WTC11 (cell line): ENCODE results near the gene GNAL. TPM values are rescaled to one million over a fixed set of nuclear protein-coding genes. Genes with fewer than 3 reads are reported as not detected.

Source experiments
- ATAC-seq: fragments of 200-7000 bp; cut with Tn5 transposase; 2 replicates; pipeline ENCODE4 v1.10.0; 2021; ENCODE audit warnings: mild to moderate bottlenecking, moderate library complexity
- CTCF ChIA-PET: fragments of 300-600 bp; sonication (Branson Sonifier 250); formaldehyde crosslinking; loops from one replicate; lab custom pipeline; 2021; ENCODE audit warnings: antibody characterized with exemption; lab: Charles Lee
- POLR2A ChIA-PET: fragments of 350-600 bp; sonication (Branson Sonifier 250); formaldehyde crosslinking; loops from one replicate; lab custom pipeline; 2021; ENCODE audit warnings: antibody characterized with exemption; lab: Charles Lee
- DNase-seq: peaks from one replicate; pipeline ENCODE4 v3.0.0; 2021; ENCODE audit warnings: low spot score
- H3K27ac Mint-ChIP-seq: 2 replicates; pipeline ENCODE4 v1.8.0; 2021; ENCODE audit warnings: mixed read lengths
- H3K27me3 Mint-ChIP-seq: 2 replicates; pipeline ENCODE4 v1.8.0; 2021; ENCODE audit warnings: low read depth, mild to moderate bottlenecking, moderate library complexity, mixed read lengths
- H3K36me3 Mint-ChIP-seq: 2 replicates; pipeline ENCODE4 v1.8.0; 2021; ENCODE audit warnings: mixed read lengths
- H3K4me1 Mint-ChIP-seq: 2 replicates; pipeline ENCODE4 v1.8.0; 2022; ENCODE audit warnings: mixed read lengths
- H3K4me3 Mint-ChIP-seq: 2 replicates; pipeline ENCODE4 v1.8.0; 2021; ENCODE audit warnings: mild to moderate bottlenecking, moderate library complexity, mixed read lengths
- H3K9me3 Mint-ChIP-seq: 2 replicates; pipeline ENCODE4 v1.8.0; 2021; ENCODE audit warnings: mixed read lengths
- AFF4 ChIP-seq: sonication (generic); formaldehyde crosslinking; IDR thresholded peaks from 2 replicates; pipeline ENCODE4 v1.8.1; 2023; ENCODE audit warnings: mild to moderate bottlenecking, missing genetic modification reagents, borderline replicate concordance
- CREB1 ChIP-seq: sonication (generic); formaldehyde crosslinking; IDR thresholded peaks from 2 replicates; pipeline ENCODE4 v1.8.0; 2023; ENCODE audit warnings: mild to moderate bottlenecking, missing genetic modification reagents
- EMX1 ChIP-seq: fragments of 250-450 bp; sonication (Bioruptor Pico); IDR thresholded peaks from 2 replicates; pipeline ENCODE4 v1.8.0; 2021; ENCODE audit warnings: mild to moderate bottlenecking
- ESRRA ChIP-seq: sonication (generic); formaldehyde crosslinking; IDR thresholded peaks from 2 replicates; pipeline ENCODE4 v1.8.1; 2022; ENCODE audit warnings: mild to moderate bottlenecking, missing genetic modification reagents, borderline replicate concordance
- GRHL2 ChIP-seq: fragments of 250-450 bp; sonication (Bioruptor Pico); IDR thresholded peaks from 2 replicates; pipeline ENCODE4 v1.8.0; 2022; ENCODE audit warnings: mild to moderate bottlenecking, moderate library complexity; ENCODE audit not compliant: insufficient replicate concordance, severe bottlenecking
- HMGA2 ChIP-seq: fragments of 250-450 bp; sonication (Bioruptor Pico); IDR thresholded peaks from 2 replicates; pipeline ENCODE4 v1.4.0; 2021; ENCODE audit warnings: mild to moderate bottlenecking, moderate library complexity
- IRF2 ChIP-seq: sonication (generic); formaldehyde crosslinking; IDR thresholded peaks from 2 replicates; pipeline ENCODE4 v1.8.0; 2022; ENCODE audit warnings: low read depth, missing genetic modification reagents, borderline replicate concordance
- MAX ChIP-seq: sonication (generic); formaldehyde crosslinking; IDR thresholded peaks from 2 replicates; pipeline ENCODE4 v1.8.0; 2022; ENCODE audit warnings: mild to moderate bottlenecking, missing genetic modification reagents
- MYBL2 ChIP-seq: sonication (generic); formaldehyde crosslinking; IDR thresholded peaks from 2 replicates; pipeline ENCODE4 v1.8.1; 2023; ENCODE audit warnings: mild to moderate bottlenecking, moderate library complexity, missing genetic modification reagents
- PRDM15 ChIP-seq: sonication (generic); formaldehyde crosslinking; IDR thresholded peaks from 2 replicates; pipeline ENCODE4 v1.8.0; 2022; ENCODE audit warnings: missing genetic modification reagents
- RELA ChIP-seq: sonication (generic); formaldehyde crosslinking; IDR thresholded peaks from 2 replicates; pipeline ENCODE4 v1.8.1; 2022; ENCODE audit warnings: missing genetic modification reagents, mild to moderate bottlenecking, borderline replicate concordance
- SOX15 ChIP-seq: fragments of 250-450 bp; sonication (Bioruptor Pico); IDR thresholded peaks from 2 replicates; pipeline ENCODE4 v1.9.0; 2021; ENCODE audit warnings: mild to moderate bottlenecking
- TCF7 ChIP-seq: sonication (generic); formaldehyde crosslinking; IDR thresholded peaks from 2 replicates; pipeline ENCODE4 v1.8.0; 2022; ENCODE audit warnings: mild to moderate bottlenecking, low read depth, missing genetic modification reagents, moderate library complexity
- TP53 ChIP-seq: sonication (generic); formaldehyde crosslinking; IDR thresholded peaks from 2 replicates; pipeline ENCODE4 v1.8.1; 2023; ENCODE audit warnings: mild to moderate bottlenecking, missing genetic modification reagents
- USF1 ChIP-seq: sonication (generic); formaldehyde crosslinking; IDR thresholded peaks from 2 replicates; pipeline ENCODE4 v1.8.0; 2022; ENCODE audit warnings: mild to moderate bottlenecking, missing genetic modification reagents
- ZNF121 ChIP-seq: sonication (generic); formaldehyde crosslinking; IDR thresholded peaks from 2 replicates; pipeline ENCODE4 v1.8.0; 2023; ENCODE audit warnings: missing genetic modification reagents
- ZNF138 ChIP-seq: sonication (generic); formaldehyde crosslinking; conservative IDR thresholded peaks from 2 replicates; pipeline ENCODE4 v1.8.1; 2022; ENCODE audit warnings: mild to moderate bottlenecking, moderate library complexity, missing genetic modification reagents
- ZNF232 ChIP-seq: sonication (generic); formaldehyde crosslinking; IDR thresholded peaks from 2 replicates; pipeline ENCODE4 v1.8.0; 2022; ENCODE audit warnings: mild to moderate bottlenecking, missing genetic modification reagents
- ZNF416 ChIP-seq: fragments of 250-450 bp; sonication (Bioruptor Pico); IDR thresholded peaks from 2 replicates; pipeline ENCODE4 v1.9.0; 2021; ENCODE audit warnings: mild to moderate bottlenecking, inconsistent platforms
- total RNA-seq: library from RNA; stranded (reverse); gene quantifications from 3 replicates; pipeline ENCODE4 v1.2.3, GENCODE V29; 2021

The GNAL gene
- total RNA-seq, 1 experiment from 2014 or later = 22.3 TPM

GRCh38 chr18:11820697-11821096, 131.6 kb downstream of the GNAL start:
- TF ChIP-seq ESRRA (CRISPR knock-in tag) (no peak), ZNF121 (CRISPR knock-in tag) (no peak), ZNF416 (CRISPR knock-in tag) (no peak), IRF2 (CRISPR knock-in tag) (no peak), ZNF232 (CRISPR knock-in tag) (no peak), GRHL2 (CRISPR knock-in tag) (no peak), EMX1 (CRISPR knock-in tag) (no peak), MYBL2 (CRISPR knock-in tag) (no peak), RELA (CRISPR knock-in tag) (no peak), HMGA2 (CRISPR knock-in tag) (no peak), CREB1 (CRISPR knock-in tag) (no peak), TCF7 (CRISPR knock-in tag) (no peak)
- ChIA-PET POLR2A (no interaction called here), CTCF (interaction anchor here (1.2 to 1.4 kb wide), 2 partner anchors 88 to 218 kb away, joined by 3 to 7 read pairs; no protein-coding TSS in a partner anchor)
- DNase-seq (no peak), ATAC-seq (no peak)
- Mint-ChIP-seq H3K4me3 (no peak overlapping the region), H3K36me3 (no peaks in the 10 kb centered on the region), H3K9me3 (0 out of 2 replicates have a peak, but pooled peaks cover 4% of the 10 kb centered on the region), H3K4me1 (peaks cover 29% of the 10 kb centered on the region), H3K27me3 (no peaks in the 10 kb centered on the region), H3K27ac (no peak overlapping the region)

- no peak for TF ChIP-seq SOX15 (CRISPR knock-in tag)
- no peak for TF ChIP-seq MAX
- CTCF ChIA-PET = interaction anchor here (0.7 to 1.4 kb wide), 6 partner anchors 30 to 227 kb away, joined by 3 to 7 read pairs (median 3); no protein-coding TSS in a partner anchor
- H3K4me1 Mint-ChIP-seq = peaks cover 31% of the 10 kb centered on the region
- peak overlapping the region; percentile 89 for H3K27ac Mint-ChIP-seq
- ATAC-seq = no peak
- no peak for DNase-seq
- 0 out of 2 replicates have a peak, but pooled peaks cover 4% of the 10 kb centered on the region for H3K9me3 Mint-ChIP-seq
- H3K4me3 Mint-ChIP-seq = no peak overlapping the region
- POLR2A ChIA-PET = no interaction called here
- no peaks in the 10 kb centered on the region for H3K27me3 Mint-ChIP-seq
- no peaks in the 10 kb centered on the region for H3K36me3 Mint-ChIP-seq
Observed at GRCh38 chr18:11821208-11821607, 132.1 kb downstream of the GNAL start.

- ATAC-seq (peak; percentile 61), DNase-seq (peak; percentile 28)
- Mint-ChIP-seq H3K4me1 (peaks cover 37% of the 10 kb centered on the region), H3K27me3 (no peaks in the 10 kb centered on the region), H3K36me3 (no peaks in the 10 kb centered on the region), H3K4me3 (no peak overlapping the region), H3K27ac (peak overlapping the region; percentile 89), H3K9me3 (0 out of 2 replicates have a peak, but pooled peaks cover 4% of the 10 kb centered on the region)
- TF ChIP-seq TP53 (0 out of 2 replicates have a peak, but pooled peaks have one; percentile 36), PRDM15 (CRISPR knock-in tag) (0 out of 2 replicates have a peak, but pooled peaks have one; percentile 30), ZNF138 (0 out of 2 replicates have a peak, but pooled peaks have one; percentile 61), AFF4 (CRISPR knock-in tag) (no peak), USF1 (no peak)
- ChIA-PET POLR2A (no interaction called here), CTCF (interaction anchor here (0.7 to 1.4 kb wide), 6 partner anchors 30 to 226 kb away, joined by 3 to 7 read pairs (median 3); no protein-coding TSS in a partner anchor)
Observed at GRCh38 chr18:11821643-11822237, 132.7 kb downstream of the GNAL start.
